HepG2 (cell line): ENCODE measurements around the gene PRICKLE2. TPM values are rescaled to one million over a fixed set of nuclear protein-coding genes. Genes with fewer than 3 reads are reported as not detected.

Experiments used
- ZNF646 ChIP-seq: sonication (generic); formaldehyde crosslinking; IDR thresholded peaks from 2 replicates; pipeline ENCODE4 v1.9.0; 2021; ENCODE audit warnings: mild to moderate bottlenecking, missing genetic modification reagents
- polyA plus RNA-seq, 8 experiments: library from polyadenylated mRNA; depleted of rRNA in 3 of 8; stranded (reverse) in 7 of 8; unstranded in 1 of 8; fragments of >200 nt; fragmentation: Illumina TruSeq in 4 of 8; extraction: Trizol in 4 of 8; gene quantifications; 2 replicates each; pipeline versions ENCODE4 v1.2.1 to v1.2.3, GENCODE V29; 2011 to 2016; ENCODE audit warnings: low read depth in 4 of 8, missing spikeins in 1 of 8, mixed read lengths in 1 of 8; ENCODE audit not compliant: insufficient read depth in 1 of 8
- small RNA-seq, 3 experiments: library from RNA; depleted of rRNA; stranded (forward); fragments of <200 nt; gene quantifications; one replicate each; pipeline ENCODE3, GENCODE V24; 2012; ENCODE audit warnings: low read depth in 2 of 3, low replicate concordance in 1 of 3; ENCODE audit not compliant: insufficient read length in 3 of 3, insufficient read depth in 2 of 3
- total RNA-seq, 5 experiments: library from RNA; depleted of rRNA; stranded (reverse); fragments of >200 nt; fragmentation: Illumina TruSeq; extraction: Trizol; gene quantifications; 2 replicates each; pipeline ENCODE4 v1.2.3, GENCODE V29; 2016; ENCODE audit warnings: low read depth in 1 of 5

PRICKLE2 gene
- total and polyA plus RNA-seq, 2 of the 13 experiments (the other 11 are each of a cell fraction or from before 2014, with no cell fraction given), result 0.01 to 0.07 TPM

- no peak for TF ChIP-seq ZNF646 (CRISPR knock-in tag)
Measured at GRCh38 chr3:64042952-64043351, 182.3 kb downstream of the PRICKLE2 start (continued).

Small RNAs within 50 kb of the gene (small RNA-seq; reads per million reads assigned to genes)
- gene RF00012, result 0 reads per million in 3 experiments

Other genes starting within 250 kb of the PRICKLE2 start
- gene PSMD6, start 202.0 kb downstream of the PRICKLE2 start, total RNA-seq (2016; rRNA removed; fragmentation: Illumina TruSeq; extraction: Trizol), result 117 and 169 TPM in 2 replicates
- 31.1 and 36.8 TPM in 2 replicates for gene PSMD6, start 202.0 kb downstream of the PRICKLE2 start, polyA plus RNA-seq (2011; rRNA removed)